Measurements from ENCODE around the gene COL5A1.

COL5A1 gene

GRCh38 chr9:134739660-134739968 lies 98.0 kb downstream of the COL5A1 start:
- TF ChIP-seq CTCF (conservative IDR thresholded peaks at IDR 0.05) (no peak), ZFX (IDR thresholded peaks at IDR 0.05) (no peak)

GRCh38 chr9:134740071-134740470 lies 98.5 kb downstream of the COL5A1 start:
- TF ChIP-seq CTCF (conservative IDR thresholded peaks at IDR 0.05): no peak
- no peak for TF ChIP-seq ZFX (IDR thresholded peaks at IDR 0.05)
- no peak overlapping the region for H3K27ac ChIP-seq

More at GRCh38 chr9:134739660-134739968, 98.0 kb downstream of the COL5A1 start:
- no peak overlapping the region for H3K27ac ChIP-seq

- TF ChIP-seq ZFX (IDR thresholded peaks at IDR 0.05): no peak
- TF ChIP-seq CTCF (conservative IDR thresholded peaks at IDR 0.05): no peak
Observed at GRCh38 chr9:134741846-134742245, 100.2 kb downstream of the COL5A1 start.

GRCh38 chr9:134742822-134743535 lies 101.4 kb downstream of the COL5A1 start:
- TF ChIP-seq CTCF (conservative IDR thresholded peaks at IDR 0.05) (no peak; the same call in 1 of the 2 replicates), ZFX (IDR thresholded peaks at IDR 0.05) (no peak)
- H3K27ac ChIP-seq: no peak overlapping the region

More at GRCh38 chr9:134741846-134742245, 100.2 kb downstream of the COL5A1 start:
- no peak overlapping the region for H3K27ac ChIP-seq

GRCh38 chr9:134743853-134744252 lies 102.2 kb downstream of the COL5A1 start:
- no peak for TF ChIP-seq CTCF (conservative IDR thresholded peaks at IDR 0.05)
- no peak for TF ChIP-seq ZFX (IDR thresholded peaks at IDR 0.05)
- H3K27ac ChIP-seq: no peak overlapping the region

- no peak overlapping the region for H3K27ac ChIP-seq
- TF ChIP-seq ZFX (IDR thresholded peaks at IDR 0.05): no peak
- TF ChIP-seq CTCF (conservative IDR thresholded peaks at IDR 0.05): no peak
Observed at GRCh38 chr9:134744385-134745295, 103.0 kb downstream of the COL5A1 start.

- no peak overlapping the region for H3K27ac ChIP-seq
- TF ChIP-seq ZFX (IDR thresholded peaks at IDR 0.05) (no peak), CTCF (conservative IDR thresholded peaks at IDR 0.05) (no peak)
Observed at GRCh38 chr9:134747951-134748489, 106.4 kb downstream of the COL5A1 start.

Measured in C4-2B (cell line).